Urothelium cell line (cell line): Measurements from ENCODE around the gene TOMM34.

Experiments used
- DNase-seq: peaks from one replicate; pipeline ENCODE4 v3.0.0; 2011; ENCODE audit warnings: low spot score, mixed read lengths
- FAIRE-seq: peaks from 2 replicates; lab custom pipeline; 2011; peaks lifted over from hg19 to GRCh38; lab: Jason Lieb, UNC

The TOMM34 gene

DNA sequence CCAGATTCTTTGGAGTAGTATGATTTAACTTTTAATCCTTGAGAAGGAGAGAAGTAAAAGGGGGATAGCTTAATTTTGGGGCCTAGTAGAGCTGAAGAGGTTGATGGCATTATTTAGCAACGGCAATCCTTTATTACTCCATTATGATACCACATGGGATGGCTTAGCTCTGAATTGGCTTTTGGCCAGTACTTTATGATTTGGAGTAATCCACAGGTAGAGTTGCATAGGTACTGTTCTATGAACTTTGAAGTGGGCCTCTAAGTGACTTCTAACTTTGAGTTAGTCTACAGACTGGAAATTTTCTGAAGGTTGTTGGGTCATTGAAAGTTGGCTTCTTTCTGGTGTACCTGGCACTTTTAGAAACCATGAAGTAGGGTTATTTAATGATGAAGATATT is 63.1 kb downstream of the TOMM34 start:
- no peak for DNase-seq
- FAIRE-seq = no peak

DNA sequence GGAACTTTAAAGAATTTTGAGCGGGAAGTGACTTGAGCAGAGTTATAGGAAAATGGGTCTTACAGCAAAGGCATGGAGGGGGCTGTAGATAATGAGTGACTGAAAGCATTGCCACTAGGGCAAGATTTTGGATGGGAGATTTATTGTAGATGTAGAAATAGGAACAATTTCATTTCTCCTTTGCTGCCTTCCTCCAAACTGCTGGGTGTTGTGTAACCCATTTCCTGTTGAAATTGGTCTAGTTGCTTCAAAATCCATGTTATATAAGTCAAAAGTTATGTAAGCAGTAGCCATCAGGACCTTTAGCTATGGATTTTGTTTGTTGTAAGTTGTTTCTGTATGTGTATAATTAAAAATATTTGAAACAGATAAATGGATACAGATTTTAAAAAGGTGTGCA is 63.6 kb downstream of the TOMM34 start:
- DNase-seq = no peak
- no peak for FAIRE-seq

DNA sequence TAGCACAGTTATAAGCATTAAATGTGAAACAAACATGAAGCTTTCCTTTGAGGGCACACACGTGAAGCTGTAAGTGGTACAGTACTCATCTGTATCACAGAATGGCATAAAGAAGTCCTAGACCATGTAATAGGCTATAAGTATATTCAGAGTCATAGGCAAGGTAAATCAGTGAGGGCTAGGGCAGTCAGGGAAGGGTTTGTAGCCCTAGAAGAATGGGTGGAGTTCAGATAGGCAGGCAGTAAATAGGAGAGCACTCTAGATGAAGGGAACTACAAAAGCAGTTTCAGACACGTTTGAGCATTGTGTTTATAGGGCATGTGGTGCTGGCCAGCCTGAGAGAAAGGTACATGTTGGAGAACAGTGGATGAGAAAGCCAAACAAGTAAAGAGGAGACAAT is 65.2 kb downstream of the TOMM34 start:
- FAIRE-seq (no peak), DNase-seq (no peak)
